Measurements from ENCODE around the gene ANHX.

Gene ANHX

DNA sequence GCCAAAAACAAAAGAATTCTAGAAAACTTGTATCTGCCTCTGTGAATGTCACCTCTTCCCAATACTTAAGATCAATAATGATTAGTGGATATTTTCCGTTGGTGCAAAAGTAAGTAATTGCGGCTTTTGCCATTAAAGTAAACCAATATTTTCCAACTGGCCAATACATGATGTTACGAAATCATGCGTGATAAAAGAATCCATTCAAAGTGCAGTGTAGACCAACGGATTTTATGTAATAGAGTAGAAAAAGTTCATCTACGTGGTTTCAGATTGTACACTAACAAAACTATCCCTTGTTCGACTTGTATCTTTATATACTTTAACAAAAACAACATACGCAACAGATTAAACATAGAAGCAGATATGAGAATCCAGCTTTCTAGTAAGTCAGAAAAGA lies 55.0 kb downstream of the ANHX start:
- no peak for DNase-seq (ENCODE audit: low read depth)
- TF ChIP-seq, protein P1, sequence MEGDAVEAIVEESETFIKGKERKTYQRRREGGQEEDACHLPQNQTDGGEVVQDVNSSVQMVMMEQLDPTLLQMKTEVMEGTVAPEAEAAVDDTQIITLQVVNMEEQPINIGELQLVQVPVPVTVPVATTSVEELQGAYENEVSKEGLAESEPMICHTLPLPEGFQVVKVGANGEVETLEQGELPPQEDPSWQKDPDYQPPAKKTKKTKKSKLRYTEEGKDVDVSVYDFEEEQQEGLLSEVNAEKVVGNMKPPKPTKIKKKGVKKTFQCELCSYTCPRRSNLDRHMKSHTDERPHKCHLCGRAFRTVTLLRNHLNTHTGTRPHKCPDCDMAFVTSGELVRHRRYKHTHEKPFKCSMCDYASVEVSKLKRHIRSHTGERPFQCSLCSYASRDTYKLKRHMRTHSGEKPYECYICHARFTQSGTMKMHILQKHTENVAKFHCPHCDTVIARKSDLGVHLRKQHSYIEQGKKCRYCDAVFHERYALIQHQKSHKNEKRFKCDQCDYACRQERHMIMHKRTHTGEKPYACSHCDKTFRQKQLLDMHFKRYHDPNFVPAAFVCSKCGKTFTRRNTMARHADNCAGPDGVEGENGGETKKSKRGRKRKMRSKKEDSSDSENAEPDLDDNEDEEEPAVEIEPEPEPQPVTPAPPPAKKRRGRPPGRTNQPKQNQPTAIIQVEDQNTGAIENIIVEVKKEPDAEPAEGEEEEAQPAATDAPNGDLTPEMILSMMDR (IDR thresholded peaks at IDR 0.05; ENCODE audit: low read depth, low read length, missing control alignments), result no peak
- H3K4me3 ChIP-seq (ENCODE audit: low read depth, low read length), result no peak overlapping the region

DNA sequence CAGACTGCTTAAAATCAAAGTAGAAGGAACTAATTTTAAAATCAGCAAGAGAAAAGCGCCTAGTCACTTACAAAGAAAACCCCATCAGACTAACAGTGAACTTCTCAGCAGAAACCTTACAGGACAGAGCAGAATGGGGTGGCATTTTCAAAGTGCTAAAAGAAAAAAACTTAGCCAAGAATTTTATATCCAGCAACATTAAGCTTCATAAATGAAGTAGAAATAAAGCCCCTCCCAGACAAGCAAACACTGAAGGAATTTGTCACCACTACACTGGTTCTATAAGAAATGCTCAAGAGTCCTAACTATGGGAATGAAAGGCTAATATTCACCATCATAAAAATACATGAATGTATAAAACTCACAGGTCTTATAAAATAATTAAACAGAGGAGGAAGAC lies 60.8 kb downstream of the ANHX start:
- no peak for DNase-seq (ENCODE audit: low read depth)
- no peak overlapping the region for H3K4me3 ChIP-seq (ENCODE audit: low read depth, low read length)
- TF ChIP-seq, protein P1 (IDR thresholded peaks at IDR 0.05; ENCODE audit: low read depth, low read length, missing control alignments), result no peak

DNA sequence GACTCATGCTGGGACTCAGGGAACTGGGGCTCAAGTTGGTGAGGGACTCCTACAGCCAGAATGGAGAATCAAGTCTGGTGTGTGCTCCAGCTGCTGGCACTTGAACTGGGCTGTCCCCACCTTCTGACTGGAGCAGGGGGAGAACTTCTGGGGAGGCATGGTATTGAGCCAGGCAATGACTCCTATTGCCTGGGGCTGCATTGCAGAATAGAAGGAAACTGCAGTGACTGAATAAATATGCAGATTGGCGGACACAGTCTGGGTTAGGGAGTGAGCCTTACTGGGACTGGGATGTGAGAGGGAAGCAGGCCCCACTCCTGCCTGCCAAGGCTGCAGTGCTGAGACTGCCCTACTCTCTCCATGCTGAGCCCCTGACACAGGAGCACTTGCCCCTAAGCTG lies 63.2 kb downstream of the ANHX start:
- TF ChIP-seq, protein P1 (IDR thresholded peaks at IDR 0.05; ENCODE audit: low read depth, low read length, missing control alignments), result no peak
- H3K4me3 ChIP-seq (ENCODE audit: low read depth, low read length), result no peak overlapping the region
- no peak for DNase-seq (ENCODE audit: low read depth)
